Stomach (tissue), 9 donors: ENCODE measurements around the gene C1orf198. TPM values are rescaled to one million over a fixed set of nuclear protein-coding genes. Genes with fewer than 3 reads are reported as not detected.

Experiments
- DNase-seq, 2 donors: peaks; one replicate each; pipeline versions ENCODE4 v3.0.0 to v3.0.0-alpha.2; 2013 to 2019
- H3K27ac ChIP-seq, 5 donors: fragments of 200-600 bp in 4 of 5; sonication (generic) in 4 of 5; one replicate each; pipeline ENCODE4 v1.5.1; 2013 to 2019; ENCODE audit warnings: mild to moderate bottlenecking in 1 of 5, moderate library complexity in 1 of 5
- H3K27me3 ChIP-seq, 3 donors: fragments of 200-600 bp; sonication (generic); one replicate each; pipeline ENCODE4 v1.5.1; 2017 to 2019; ENCODE audit warnings: mixed run types in 1 of 3
- H3K36me3 ChIP-seq, 4 donors: fragments of 200-600 bp; sonication (generic); 1 replicate in 3 of 4; 2 replicates in 1 of 4; pipeline ENCODE4 v1.5.1; 2016 to 2019
- H3K4me1 ChIP-seq, 4 donors: fragments of 200-600 bp; sonication (generic); one replicate each; pipeline ENCODE4 v1.5.1; 2016 to 2019
- H3K4me3 ChIP-seq, 4 donors: fragments of 200-600 bp; sonication (generic) in 3 of 4; one replicate each; pipeline ENCODE4 v1.5.1; 2016 to 2019; ENCODE audit warnings: mild to moderate bottlenecking in 1 of 4
- H3K9me3 ChIP-seq, 4 donors: fragments of 200-600 bp; sonication (generic); one replicate each; pipeline ENCODE4 v1.5.1; 2016 to 2019
- CTCF ChIP-seq, 7 experiments: fragments of 450-650 bp in 4 of 7; fragments of 200-600 bp in 3 of 7; sonication (generic) in 3 of 7; IDR thresholded peaks; one replicate each; pipeline ENCODE4 v1.5.1; 2016 to 2019; ENCODE audit warnings: antibody characterized with exemption in 7 of 7, control low read depth in 2 of 7, mild to moderate bottlenecking in 1 of 7
- EP300 ChIP-seq: sonication (generic); formaldehyde crosslinking; IDR thresholded peaks from one replicate; pipeline ENCODE4 v1.6.1; 2017; ENCODE audit warnings: antibody characterized with exemption
- POLR2A ChIP-seq, 4 donors: fragments of 450-650 bp; IDR thresholded peaks; one replicate each; pipeline ENCODE4 v1.6.1; 2016; ENCODE audit warnings: antibody characterized with exemption in 4 of 4, control low read depth in 2 of 4, mild to moderate bottlenecking in 1 of 4, moderate library complexity in 1 of 4
- POLR2AphosphoS5 ChIP-seq, 3 donors: sonication (generic); formaldehyde crosslinking; IDR thresholded peaks; one replicate each; pipeline ENCODE4 v1.6.1; 2016; ENCODE audit warnings: antibody characterized with exemption in 3 of 3
- WGBS, 5 donors: extraction: QIAGEN DNeasy Blood & Tissue Kit in 3 of 5; methylation state at CpG; one replicate each; pipeline versions ENCODE4 v1.1.5 to v1.1.7; 2013 to 2018; 5-methylcytosine and 5-hydroxymethylcytosine counted together
- intact Hi-C: fragments of 100-400 bp; cut with DNase I; formaldehyde crosslinking; loops from one replicate; pipeline ENCODE4 v1.15.1; 2023; ENCODE audit warnings: low total_unique reads
- polyA plus RNA-seq, 3 donors: library from polyadenylated mRNA; stranded (reverse); fragments of 200-250 nt; gene quantifications; one replicate each; pipeline ENCODE4 v1.2.3, GENCODE V29; 2013
- total RNA-seq, 5 donors: library from RNA; depleted of rRNA; stranded (reverse); fragments of >200 nt; gene quantifications; one replicate each; pipeline versions ENCODE4 v1.1.0 to v1.2.3, GENCODE V29; 2014 to 2016
- donor health status: healthy with polysubstance abuse.
- donor health status: Bipolar disorder and iron deficiency.
- donor health status: healthy.

The C1orf198 gene
- total and polyA plus RNA-seq, 8 donors: 11.3 to 69.3 (median 32.4) TPM

- DNase-seq: no peak
- no peak overlapping the region for H3K4me3 ChIP-seq
- H3K4me1 ChIP-seq: peaks cover 0 to 10% (median 0%) of the 10 kb centered on the region in 4 donors
- no peaks in the 10 kb centered on the region for H3K27me3 ChIP-seq
- no peak overlapping the region for H3K27ac ChIP-seq
- no peaks in the 10 kb centered on the region for H3K36me3 ChIP-seq
- intact Hi-C loops: no loop called here
- no peak for TF ChIP-seq CTCF (IDR thresholded peaks at IDR 0.05)
- H3K9me3 ChIP-seq: no peaks in the 10 kb centered on the region
- 83 to 92% (median 86%) methylated on average over 6 of the region's 6 CpGs for WGBS, 5 donors
Observed at GRCh38 chr1:230894032-230894431, 25.7 kb upstream of the C1orf198 start.

- H3K4me3 ChIP-seq: no peak overlapping the region
- WGBS, 5 donors: 64 to 80% (median 76%) methylated on average over 6 of the region's 6 CpGs
- DNase-seq: peak in 1 of 2 donors; percentile 35
- H3K4me1 ChIP-seq: peaks cover 0 to 9% (median 0%) of the 10 kb centered on the region in 4 donors
- H3K27ac ChIP-seq: peak overlapping the region in 1 of 5 donors; percentile 22
- H3K36me3 ChIP-seq: no peaks in the 10 kb centered on the region
- H3K27me3 ChIP-seq: no peaks in the 10 kb centered on the region
- intact Hi-C loops: no loop called here
- TF ChIP-seq EP300 (no peak), CTCF (IDR thresholded peaks at IDR 0.05) (no peak), POLR2A (IDR thresholded peaks at IDR 0.05) (no peak), POLR2AphosphoS5 (IDR thresholded peaks at IDR 0.05) (no peak)
- no peaks in the 10 kb centered on the region for H3K9me3 ChIP-seq
Observed at GRCh38 chr1:230892018-230892491, 23.7 kb upstream of the C1orf198 start.

GRCh38 chr1:230891413-230891812 lies 23.1 kb upstream of the C1orf198 start:
- Histone ChIP-seq H3K27ac (peak overlapping the region in 1 of 5 donors; percentile 22), H3K36me3 (no peaks in the 10 kb centered on the region), H3K27me3 (no peaks in the 10 kb centered on the region), H3K4me3 (no peak overlapping the region), H3K9me3 (no peaks in the 10 kb centered on the region), H3K4me1 (peaks cover 0 to 4% (median 0%) of the 10 kb centered on the region in 4 donors)
- DNase-seq: no peak
- WGBS, 5 donors: 43 to 62% (median 55%) methylated on average over 2 of the region's 2 CpGs
- intact Hi-C loops: no loop called here
- TF ChIP-seq POLR2A (IDR thresholded peaks at IDR 0.05) (no peak), EP300 (no peak), POLR2AphosphoS5 (IDR thresholded peaks at IDR 0.05) (no peak), CTCF (IDR thresholded peaks at IDR 0.05) (no peak)

GRCh38 chr1:230884646-230885045 lies 16.3 kb upstream of the C1orf198 start:
- H3K9me3 ChIP-seq: peaks cover 0 to 13% (median 9%) of the 10 kb centered on the region in 4 donors
- no peak for TF ChIP-seq EP300
- TF ChIP-seq POLR2AphosphoS5 (IDR thresholded peaks at IDR 0.05): no peak
- no peak for TF ChIP-seq CTCF (IDR thresholded peaks at IDR 0.05)
- no peak for TF ChIP-seq POLR2A (IDR thresholded peaks at IDR 0.05)

More at GRCh38 chr1:230884646-230885045, 16.3 kb upstream of the C1orf198 start:
- 90 to 95% (median 94%) methylated on average over 2 of the region's 2 CpGs for WGBS, 5 donors
- H3K4me3 ChIP-seq: no peak overlapping the region
- no peaks in the 10 kb centered on the region for H3K4me1 ChIP-seq
- H3K27ac ChIP-seq: no peak overlapping the region
- no peak for DNase-seq
- intact Hi-C loops: no loop called here
- peaks cover 0 to 26% (median 0%) of the 10 kb centered on the region in 3 donors for H3K27me3 ChIP-seq
- no peaks in the 10 kb centered on the region for H3K36me3 ChIP-seq
